ENCODE data around the gene SENP5.
"Not testable (repeated sequence)": the region's sequence is repeated elsewhere in the genome, so short reads cannot be mapped to it uniquely, and the experiment has no call there.

Gene SENP5, protein sequence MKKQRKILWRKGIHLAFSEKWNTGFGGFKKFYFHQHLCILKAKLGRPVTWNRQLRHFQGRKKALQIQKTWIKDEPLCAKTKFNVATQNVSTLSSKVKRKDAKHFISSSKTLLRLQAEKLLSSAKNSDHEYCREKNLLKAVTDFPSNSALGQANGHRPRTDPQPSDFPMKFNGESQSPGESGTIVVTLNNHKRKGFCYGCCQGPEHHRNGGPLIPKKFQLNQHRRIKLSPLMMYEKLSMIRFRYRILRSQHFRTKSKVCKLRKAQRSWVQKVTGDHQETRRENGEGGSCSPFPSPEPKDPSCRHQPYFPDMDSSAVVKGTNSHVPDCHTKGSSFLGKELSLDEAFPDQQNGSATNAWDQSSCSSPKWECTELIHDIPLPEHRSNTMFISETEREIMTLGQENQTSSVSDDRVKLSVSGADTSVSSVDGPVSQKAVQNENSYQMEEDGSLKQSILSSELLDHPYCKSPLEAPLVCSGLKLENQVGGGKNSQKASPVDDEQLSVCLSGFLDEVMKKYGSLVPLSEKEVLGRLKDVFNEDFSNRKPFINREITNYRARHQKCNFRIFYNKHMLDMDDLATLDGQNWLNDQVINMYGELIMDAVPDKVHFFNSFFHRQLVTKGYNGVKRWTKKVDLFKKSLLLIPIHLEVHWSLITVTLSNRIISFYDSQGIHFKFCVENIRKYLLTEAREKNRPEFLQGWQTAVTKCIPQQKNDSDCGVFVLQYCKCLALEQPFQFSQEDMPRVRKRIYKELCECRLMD

DNA sequence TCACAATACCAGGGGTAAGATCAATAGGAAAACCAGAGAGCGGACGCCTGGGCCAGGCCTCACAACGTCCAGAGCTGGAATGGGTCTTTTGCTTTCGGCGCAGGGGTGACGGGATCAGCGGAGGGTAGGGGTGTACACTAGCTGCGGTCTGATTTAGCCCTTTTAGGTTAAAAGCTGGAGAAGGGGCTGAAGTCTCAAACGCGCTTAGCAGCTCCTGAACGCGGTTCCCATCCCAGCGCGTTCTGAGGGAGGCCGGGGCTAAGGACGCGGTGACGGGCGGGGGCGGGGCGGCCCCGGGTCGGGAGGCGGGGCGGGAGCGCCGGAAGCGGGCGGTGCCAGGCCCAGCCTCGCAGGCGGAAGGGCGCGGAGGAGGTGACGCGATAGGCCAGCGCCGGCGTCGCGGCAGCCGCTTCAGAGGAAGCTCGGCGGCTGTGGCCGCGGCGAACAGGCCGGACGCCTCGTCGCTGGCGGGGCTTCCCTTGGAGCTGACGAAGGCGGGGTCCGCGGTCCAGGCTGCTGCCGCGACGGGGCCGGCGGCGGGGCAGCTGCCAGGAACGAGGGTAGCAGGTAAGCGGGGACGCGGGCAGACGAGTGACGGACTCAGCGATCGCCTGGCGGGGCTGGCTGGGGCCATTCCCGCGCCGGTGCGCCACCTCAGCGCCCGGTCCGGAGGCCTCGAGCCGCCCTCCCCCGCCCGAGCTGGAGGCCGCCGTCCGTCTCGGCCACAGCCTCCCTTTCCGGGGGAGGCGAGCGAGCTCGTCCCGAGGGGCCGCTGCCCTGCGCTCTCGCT lies at the start of gene SENP5:
SENP5 (plus strand) TSS at position 414 of the 790 bp plus-strand sequence. CDS start 17,262 bp downstream, outside the sequence.
- peak; percentile 89 for DNase-seq

DNA sequence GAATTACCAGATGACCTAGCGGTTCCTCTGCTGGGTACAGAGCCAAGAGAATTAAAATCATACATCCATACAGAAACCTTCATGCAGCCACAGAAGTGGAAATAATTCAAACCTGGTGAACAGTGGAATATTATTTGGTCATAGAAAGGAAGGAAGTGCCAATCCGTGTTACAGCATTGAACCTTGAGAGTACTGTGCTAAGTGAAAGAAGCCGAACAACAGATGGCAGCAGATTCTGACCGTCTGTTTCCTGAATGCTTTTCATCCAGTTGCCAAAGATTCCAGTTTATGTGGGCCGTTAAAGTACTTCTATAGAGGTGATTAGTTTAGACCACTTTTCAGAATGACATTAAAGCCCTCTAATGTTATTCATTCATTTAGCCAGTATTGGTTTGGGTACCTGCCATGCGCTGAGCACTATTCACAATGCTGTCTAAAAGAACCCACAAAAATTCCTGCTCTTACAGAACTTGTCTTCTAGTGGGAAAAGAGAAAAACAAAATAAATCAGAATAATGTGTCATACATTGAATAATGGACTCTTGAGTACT lies 45.8 kb upstream of the SENP5 start:
- no peak for DNase-seq

DNA sequence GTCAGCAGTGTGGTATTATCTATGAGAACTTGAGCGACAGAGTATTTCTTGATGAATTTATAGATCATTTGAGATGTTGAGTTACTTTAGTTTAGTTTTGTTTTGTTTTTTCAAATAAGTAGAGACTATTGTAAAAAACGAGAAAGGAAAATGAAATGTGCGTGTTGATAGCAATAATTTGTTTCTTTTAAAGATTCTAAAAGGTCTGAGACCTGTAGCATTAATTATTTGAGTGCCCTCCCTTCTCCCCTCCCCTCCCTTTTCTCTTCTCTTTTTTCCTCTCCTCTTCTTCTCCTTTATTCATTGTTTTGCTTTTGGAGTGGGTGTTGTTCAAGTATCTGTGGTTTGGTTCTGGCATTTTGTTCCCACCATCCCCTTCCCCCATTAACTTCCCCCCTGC lies 38.1 kb upstream of the SENP5 start:
- not testable (repeated sequence) for DNase-seq

DNA sequence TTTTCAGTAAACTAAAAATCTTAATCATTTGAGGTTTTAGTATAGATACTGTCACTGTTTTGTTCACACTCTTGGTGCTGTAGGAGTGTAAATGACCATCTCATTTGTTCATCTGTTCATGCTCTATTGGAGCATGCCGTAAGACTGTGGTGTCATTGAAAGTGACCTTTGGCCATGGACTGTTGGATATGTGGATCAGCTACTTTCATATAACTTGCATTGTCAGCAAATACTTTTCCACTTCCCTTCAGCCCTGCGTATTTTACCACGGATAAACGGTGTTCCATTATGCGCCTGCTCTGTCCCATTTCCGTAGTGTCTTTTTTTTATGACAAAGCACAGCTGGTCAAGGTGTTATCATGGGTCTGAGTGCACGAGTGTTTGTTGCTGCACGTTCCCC lies 32.6 kb upstream of the SENP5 start:
- DNase-seq = no peak

DNA sequence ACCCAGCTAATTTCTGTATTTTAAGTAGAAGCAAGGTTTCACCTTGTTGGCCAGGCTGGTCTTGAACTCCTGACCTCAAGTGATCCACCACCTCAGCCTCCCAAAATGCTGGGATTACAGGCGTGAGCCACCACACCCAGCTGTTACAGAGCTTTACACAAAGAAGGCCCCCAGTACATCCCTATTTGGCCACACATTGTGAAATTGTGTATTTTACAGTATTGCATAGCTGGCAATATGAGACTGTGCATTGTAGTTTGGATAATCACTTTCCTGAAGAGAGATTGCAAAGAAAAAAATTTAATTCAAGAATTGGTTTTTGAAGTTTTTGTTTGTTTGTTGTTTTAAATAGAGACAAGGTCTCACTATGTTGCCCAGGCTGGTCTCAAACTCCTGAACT lies 31.1 kb upstream of the SENP5 start:
- DNase-seq = not testable (repeated sequence)

DNA sequence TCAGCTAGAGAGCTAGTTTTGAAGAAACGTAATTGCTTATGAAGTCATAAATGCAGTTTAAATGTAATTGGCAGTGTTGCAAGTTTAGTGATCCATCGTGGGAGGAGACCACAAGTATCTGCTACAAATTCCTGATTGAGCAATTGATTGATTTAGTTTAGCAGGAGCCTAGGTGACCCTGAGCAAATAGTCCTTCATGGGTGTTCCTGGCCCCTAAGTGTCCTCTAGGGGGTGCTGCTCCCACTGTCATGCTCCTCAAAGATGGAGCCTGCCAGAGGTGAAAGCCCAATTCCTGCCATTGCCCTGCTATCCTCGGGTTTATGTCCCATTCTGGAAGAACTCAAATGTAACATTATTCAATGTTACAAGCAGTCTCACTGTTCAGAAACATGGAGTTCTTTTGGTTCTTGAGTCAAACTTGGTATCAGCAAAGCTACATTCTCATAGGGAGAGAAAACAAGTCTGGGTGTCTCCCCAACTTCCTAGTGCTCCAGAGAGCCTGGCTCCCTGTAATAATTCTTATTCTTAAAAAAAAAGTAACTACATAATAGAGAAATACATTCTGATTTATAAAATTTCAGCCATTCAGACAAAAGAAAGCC lies 29.8 kb upstream of the SENP5 start:
- DNase-seq = peak; percentile 79

DNA sequence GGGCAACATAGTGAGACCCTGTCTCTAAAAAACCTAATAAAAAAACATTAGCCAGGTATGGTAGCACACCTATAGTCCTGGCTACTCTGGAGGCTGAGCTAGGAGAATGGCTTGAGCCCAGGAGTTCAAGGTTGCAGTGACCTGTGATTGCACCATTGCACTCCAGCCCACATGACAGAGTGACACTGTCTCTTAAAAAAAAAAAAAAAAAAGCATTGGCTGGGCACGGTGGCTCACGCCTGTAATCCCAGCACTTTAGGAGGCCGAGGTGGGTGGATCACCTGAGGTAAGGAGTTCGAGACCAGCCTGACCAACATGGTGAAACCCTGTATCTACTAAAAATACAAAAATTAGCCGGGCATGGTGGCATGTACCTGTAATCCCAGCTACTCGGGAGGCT lies 28.4 kb upstream of the SENP5 start:
- not testable (repeated sequence) for DNase-seq

DNA sequence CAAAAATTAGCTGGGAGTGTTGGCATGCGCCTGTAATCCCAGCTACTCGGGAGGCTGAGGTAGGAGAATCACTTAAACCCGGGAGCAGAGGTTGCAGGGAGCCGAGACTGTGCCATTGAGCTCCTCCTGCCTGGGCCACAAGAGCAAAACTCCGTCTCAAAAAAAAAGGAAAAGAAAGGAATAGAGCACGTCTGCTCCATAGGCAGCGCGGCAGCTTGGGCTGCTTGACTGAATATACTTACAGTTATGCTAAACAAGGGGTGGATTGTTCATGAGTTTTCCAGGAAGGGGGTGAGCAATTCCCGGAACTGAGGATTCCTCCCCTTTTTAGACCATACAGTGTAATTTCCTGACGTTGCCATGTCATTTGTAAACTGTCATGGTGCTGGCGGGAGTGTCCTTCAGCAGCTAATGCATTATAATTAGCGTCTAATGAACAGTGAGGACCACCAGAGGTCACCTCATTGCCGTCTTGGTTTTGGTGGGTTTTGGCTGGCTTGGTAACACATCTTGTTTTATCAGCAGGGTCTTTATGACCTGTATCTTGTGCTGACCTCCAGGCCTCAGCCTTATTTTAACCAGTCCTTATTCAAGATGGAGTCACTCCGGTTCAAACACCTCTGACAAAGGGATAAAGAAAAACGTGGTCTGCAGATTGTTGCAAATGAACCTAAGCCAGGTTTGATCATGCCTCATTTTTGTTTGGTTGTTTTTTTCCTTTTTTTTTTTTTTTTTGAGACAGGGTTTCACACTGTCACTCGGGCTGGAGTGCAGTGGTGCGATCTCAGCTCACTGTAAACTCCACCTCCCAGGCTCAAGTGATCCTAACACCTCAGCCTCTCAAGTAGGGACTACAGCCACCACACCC lies 24.9 kb upstream of the SENP5 start:
- DNase-seq = no peak

DNA sequence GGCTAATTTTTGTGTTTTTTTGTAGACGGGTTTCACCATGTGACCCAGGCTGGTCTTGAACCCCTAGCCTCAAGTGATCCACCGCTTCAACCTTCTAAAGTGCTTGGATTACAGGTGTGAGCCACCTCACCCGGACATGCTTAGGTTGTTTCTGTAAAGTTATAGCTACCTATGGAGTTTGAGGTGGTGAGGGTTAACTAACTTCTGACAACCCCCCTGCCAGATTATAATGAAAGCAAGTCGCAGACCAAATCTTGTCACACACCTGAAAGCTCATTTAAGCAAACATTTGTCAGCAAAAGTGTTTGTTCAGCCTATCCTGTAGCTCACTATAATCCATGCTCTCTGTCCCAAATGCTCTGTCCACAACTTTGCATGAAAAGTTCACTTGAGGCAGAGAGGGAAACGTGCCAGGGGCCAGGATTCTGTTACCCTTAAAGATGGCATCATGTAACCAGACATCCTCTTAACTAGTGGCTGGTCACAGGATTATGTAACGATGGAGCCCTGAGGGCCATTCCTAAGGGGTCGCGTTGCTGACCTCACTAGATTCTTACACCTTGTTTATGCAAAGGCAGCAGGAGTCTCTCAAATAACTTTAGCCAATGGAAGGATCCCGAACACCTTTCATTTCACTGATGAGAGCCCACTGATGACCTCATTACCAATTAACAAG lies 24.1 kb upstream of the SENP5 start:
- DNase-seq = no peak

DNA sequence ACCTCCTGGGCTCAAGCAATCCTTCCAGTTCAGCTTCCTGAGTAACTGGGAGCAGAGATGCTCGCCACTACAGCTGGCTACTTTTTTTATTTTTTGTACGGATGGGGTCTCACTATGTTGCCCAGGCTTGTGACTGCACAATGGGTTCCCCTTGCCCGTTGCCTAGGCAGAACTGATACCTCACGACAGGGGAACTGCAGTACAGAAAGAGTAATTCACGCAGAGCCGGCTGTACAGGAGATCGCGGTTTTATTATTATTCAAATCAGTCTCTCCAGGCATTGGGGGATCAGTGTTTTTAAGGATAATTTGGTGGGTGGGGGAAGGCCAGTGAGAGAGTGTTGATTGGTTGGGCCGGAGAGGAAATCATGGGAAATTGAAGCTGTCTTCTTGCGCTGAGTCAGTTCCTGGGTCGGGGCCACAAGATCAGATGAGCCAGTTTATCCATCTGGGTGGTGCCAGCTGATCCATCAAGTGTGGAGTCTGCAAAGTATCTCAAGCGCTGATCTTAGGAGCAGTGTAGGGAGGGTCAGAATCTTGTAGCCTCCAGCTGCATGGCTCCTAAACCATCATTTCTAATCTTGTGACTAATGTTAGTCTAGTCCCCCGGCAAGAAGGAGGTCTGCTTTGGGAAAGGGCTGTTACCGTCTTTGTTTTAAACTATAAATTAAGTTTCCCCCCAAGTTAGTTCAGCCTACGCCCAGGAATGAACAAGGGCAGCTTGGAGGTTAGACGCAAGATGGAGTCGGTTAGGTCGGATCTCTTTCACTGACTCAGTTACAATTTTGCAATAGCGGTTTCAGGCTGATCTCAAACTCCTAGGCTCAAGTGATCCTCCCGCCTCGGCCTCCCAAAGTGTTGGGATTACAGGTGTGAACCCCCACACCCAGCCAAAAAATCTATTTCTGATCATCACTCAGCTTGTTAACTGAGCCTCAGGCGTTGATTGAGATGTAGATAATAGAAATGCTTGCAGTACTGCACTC lies 23.2 kb upstream of the SENP5 start:
- DNase-seq = not testable (repeated sequence)

DNA sequence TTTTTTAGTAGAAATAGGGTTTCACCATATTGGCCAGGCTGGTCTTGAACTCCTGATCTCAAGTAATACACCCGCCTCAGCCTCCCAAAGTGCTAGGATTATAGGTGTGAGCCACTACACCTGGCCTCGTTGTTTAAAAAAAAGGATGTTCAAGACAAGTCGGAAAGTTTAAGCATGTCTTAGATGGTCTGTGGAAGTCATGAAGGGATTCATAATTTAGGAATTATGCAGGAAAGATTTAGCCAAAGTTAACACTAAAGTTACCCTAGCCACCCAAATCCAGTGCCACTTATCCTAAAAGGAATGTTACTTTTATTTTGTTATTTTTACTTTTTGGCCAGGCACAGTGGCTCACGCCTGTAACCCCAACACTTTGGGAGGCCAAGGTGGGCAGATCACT lies 19.3 kb upstream of the SENP5 start:
- DNase-seq = not testable (repeated sequence)

DNA sequence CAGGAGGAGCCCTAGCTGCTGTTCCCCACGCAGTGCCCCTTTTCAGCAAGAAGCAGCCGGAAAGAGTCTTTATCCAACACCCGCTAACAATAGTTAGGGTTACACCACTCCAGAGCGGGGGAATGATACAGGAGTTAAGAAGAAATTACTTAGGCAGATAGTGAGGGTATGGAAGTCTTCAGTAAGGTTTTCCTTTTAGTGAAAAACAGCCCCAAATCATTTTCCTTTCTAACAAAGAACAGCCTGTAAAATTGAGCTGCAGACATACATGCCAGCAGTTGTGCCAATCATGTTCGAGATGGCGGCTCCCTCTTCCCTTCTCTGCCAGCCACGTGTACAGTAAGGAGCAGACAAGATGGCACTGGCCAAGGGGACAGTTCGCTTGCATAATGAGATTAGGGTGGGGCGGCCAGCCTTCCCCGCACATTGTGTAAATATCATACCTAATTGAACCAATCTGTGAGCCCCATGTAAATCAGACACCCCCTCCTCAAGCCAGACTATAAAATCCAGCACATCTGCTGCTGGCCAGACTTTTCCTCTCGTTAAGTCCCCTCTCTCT lies 18.5 kb upstream of the SENP5 start:
- DNase-seq = no peak

DNA sequence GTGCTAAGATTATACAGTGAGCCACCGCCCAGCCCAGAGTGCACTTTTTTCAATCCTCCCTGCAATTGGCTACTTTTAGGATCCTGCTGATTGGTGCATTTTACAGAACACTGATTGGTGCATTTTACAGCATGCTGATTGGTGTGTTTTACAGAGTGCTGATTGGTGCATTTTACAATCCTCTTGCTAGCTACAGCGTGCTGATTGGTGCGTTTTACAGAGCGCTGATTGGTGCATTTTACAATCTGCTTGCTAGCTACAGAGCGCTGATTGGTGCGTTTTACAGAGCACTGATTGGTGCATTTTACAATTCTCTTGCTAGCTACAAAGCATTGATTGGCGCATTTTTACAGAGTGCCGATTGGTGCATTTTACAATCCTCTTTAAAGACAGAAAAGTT lies 4.7 kb upstream of the SENP5 start:
- not testable (repeated sequence) for DNase-seq

DNA sequence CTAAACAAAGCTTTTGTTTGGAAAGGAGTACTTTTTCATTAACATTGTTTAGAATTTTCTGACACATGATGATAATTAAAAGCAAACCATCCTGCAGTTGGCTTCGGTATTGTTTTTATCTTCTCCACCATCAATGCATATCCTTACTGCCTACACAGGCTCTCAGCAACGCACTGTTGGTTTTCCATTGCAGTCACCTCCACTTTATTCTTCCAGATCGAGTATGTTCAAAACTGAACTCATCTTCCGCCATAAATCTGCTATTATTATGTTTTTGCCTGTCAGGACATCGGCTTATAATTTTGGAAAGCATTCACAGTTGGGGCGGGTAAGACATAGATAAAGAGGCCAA lies 589 bp upstream of the SENP5 start:
- no peak for DNase-seq

DNA sequence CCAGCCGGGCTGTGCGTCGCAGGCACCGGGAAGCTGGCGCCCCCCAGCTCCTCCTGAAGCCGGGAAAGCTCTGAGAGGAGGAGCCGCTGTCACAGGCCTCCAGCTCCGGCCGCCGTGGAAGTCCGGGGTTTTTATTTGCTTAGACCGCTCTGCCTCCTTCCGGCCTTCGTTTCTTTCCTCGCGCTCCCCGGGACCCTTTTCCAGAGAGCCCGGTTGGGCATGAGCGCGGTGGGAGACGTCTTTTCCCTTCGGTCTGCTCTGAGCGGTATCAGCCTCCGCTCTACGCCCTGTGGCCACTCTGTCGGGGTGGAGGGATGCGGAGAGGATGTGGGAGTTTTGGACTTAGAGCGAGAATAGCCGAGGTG lies 559 bp downstream of the SENP5 start:
- peak; percentile 15 for DNase-seq

DNA sequence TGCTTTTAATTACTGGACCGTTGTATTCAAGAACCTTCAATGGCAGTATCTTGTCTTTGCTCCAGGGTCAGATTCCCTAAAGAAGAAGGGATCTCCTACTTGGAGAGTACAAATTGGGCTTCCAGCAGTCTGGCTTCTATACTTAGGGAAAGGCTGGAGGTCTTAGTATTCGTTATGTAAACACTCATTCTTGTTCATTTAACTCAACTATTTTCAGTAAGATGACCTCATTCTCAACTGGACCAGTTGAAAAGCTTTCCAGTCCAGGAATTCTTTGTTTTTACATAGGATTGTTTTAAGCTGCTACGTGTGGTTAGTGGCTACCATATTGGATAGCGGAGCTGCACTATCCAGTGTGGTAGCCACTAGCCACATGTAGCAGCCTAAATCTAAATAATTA lies 4.6 kb downstream of the SENP5 start:
- DNase-seq = no peak

DNA sequence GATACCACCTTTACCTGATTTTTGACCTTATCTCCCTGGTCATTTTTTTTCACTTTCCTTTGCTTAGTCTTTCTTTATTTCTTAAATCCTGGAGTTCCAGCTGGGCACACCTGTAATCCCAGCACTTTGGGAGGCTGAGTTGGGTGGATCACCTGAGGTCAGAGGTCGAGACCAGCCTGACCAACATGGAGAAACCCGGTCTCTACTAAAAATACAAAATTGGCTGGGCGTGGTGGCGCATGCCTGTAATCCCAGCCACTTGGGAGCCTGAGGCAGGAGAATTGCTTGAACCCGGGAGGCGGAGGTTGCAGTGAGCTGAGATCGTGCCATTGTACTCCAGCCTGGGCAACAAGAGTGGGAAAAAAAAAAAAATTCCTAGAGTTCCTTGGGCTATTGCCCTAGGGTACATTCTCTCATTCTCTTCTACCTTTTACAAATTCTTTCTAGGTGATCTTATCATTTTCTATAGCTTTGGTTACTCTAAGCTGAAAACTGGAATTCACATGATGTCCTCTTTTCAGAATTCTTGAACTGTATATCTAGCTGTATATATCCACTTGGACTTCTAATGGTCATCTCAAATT lies 6.9 kb downstream of the SENP5 start:
- not testable (repeated sequence) for DNase-seq

DNA sequence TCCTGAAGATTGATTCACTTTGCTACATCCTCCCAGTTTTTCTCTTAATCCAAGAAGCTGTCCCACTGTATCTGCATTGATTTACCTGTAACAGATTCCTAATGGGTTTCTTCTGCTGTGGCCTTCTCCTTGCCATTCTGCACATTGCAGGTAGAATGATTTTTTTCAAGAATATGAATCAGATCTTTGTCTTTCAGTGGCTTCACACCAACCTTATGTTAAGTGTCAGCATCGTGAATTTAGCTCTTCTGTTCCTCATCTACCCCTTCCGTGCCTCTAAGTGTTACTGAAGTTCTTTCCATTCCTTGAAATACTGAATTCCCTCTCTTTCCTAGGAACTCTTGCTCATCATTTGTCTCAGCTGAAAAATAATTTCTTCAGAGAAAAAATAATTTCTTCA lies 7.5 kb downstream of the SENP5 start:
- no peak for DNase-seq

DNA sequence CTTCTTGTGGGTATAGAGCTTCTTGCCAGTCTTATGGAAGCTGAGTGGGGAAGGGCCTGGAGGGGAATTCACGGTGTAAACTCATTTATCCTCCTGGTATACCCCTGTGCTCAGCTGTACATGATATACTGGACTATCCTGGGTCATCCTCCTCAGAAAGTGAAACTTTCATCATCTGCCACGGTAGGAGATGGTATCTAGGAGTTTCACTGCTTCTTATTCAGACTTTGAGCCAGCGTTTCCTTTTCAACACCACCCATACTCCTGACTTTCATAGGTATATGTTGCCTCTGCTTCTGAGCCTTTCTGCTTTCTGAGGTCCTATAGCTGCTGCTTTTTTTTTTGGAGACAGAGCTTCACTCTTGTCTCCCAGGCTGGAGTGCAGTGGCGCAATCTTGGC lies 15.6 kb downstream of the SENP5 start:
- no peak for DNase-seq

Data from CD4-positive, alpha-beta T cell treated with Interleukin-10 for 1 hour (primary cell).